ENCODE results near the gene ACOXL.

The ACOXL gene

DNA sequence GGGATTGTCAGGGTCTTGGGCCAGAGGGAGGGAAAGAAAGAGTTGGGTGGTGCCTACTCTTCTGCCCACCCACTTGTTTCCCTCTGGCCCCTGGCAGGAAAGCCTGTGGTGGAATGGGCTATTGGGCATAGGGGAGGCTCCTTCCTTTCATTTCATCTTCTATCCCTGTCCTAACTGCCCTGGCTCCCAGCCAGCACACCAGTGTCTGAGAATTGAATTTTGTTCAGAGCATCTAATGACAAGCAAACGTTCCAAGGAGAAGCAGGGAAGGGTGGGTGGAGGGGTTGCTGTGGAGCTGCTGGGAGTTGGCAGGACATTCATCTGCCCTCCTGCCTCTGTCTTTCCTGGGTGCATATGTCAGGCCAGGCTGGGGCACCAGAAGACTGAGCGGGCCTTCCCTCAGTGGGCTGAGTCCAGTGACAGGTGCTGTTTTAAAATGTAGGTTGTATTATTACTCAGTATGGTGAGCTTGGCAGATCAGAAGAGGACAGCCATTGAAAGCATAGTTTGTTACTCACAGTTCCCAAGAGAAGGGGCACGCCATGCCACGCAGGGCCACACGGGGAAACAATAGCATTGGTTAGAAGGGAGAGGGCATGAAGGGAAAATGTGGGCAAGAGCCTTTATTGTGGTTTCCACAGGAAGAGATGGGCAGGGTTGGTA lies 171.9 kb downstream of the ACOXL start:
- no peak for DNase-seq (ENCODE audit: extremely low read depth, insufficient read length)
- TF ChIP-seq, protein P1, sequence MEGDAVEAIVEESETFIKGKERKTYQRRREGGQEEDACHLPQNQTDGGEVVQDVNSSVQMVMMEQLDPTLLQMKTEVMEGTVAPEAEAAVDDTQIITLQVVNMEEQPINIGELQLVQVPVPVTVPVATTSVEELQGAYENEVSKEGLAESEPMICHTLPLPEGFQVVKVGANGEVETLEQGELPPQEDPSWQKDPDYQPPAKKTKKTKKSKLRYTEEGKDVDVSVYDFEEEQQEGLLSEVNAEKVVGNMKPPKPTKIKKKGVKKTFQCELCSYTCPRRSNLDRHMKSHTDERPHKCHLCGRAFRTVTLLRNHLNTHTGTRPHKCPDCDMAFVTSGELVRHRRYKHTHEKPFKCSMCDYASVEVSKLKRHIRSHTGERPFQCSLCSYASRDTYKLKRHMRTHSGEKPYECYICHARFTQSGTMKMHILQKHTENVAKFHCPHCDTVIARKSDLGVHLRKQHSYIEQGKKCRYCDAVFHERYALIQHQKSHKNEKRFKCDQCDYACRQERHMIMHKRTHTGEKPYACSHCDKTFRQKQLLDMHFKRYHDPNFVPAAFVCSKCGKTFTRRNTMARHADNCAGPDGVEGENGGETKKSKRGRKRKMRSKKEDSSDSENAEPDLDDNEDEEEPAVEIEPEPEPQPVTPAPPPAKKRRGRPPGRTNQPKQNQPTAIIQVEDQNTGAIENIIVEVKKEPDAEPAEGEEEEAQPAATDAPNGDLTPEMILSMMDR (IDR thresholded peaks at IDR 0.05; ENCODE audit: insufficient read depth, low read length, poor library complexity, severe bottlenecking) = no peak
- no peak overlapping the region for H3K4me3 ChIP-seq (replicated peaks; ENCODE audit: low read depth, low read length)

DNA sequence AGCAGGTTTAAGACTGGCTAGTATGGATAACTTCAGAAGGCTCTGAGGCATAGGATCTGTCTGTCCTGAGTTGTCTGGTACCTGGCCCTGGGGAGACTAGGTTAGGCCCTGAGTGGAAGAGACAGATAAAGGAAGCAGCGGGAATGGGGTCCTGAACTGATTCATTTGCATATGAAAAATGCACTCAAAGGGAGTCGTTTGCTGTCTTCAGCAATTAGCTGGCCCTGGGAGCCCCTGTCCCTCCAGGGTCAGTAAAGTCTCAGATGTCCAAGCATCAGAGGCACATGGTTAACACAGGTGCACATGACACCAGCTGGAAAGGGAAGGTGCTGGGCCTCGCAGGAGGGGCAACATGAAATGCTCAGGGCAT lies 172.4 kb downstream of the ACOXL start:
- Histone ChIP-seq H3K36me3 (ENCODE audit: control insufficient read depth, insufficient read depth, low read length) (no peaks in the 10 kb centered on the region), H3K27me3 (replicated peaks; ENCODE audit: control insufficient read depth, insufficient read depth, low read length) (no peaks in the 10 kb centered on the region; the same call in 1 of the 2 replicates), H3K4me3 (replicated peaks; ENCODE audit: low read depth, low read length) (no peak overlapping the region)
- TF ChIP-seq, protein P1 (IDR thresholded peaks at IDR 0.05; ENCODE audit: insufficient read depth, low read length, poor library complexity, severe bottlenecking) = no peak
- no peak for DNase-seq (ENCODE audit: extremely low read depth, insufficient read length)

More for the DNA sequence above, 171.9 kb downstream of the ACOXL start:
- no peaks in the 10 kb centered on the region; the same call in 1 of the 2 replicates for H3K27me3 ChIP-seq (replicated peaks; ENCODE audit: control insufficient read depth, insufficient read depth, low read length)
- H3K36me3 ChIP-seq (ENCODE audit: control insufficient read depth, insufficient read depth, low read length) = no peaks in the 10 kb centered on the region

DNA sequence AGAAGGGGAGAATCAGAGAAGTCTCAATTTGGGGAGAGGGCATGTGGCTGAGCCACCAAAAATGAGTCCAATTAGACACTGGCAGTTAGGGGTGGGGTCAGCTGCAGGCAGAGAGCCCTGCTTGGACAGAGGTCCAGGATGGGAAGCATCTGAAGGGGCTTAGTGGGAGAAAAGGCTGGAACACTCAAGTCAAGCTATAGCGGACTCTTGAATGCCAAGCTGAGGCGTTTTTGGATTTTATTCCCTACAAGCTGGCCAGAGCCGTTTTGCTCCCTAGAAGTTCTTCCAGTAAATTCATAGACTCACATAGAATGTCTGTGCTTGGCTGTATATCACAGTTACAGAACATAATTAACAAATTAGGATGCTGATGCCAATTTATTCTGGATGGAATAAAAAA lies 172.8 kb downstream of the ACOXL start:
- TF ChIP-seq, protein P1 (IDR thresholded peaks at IDR 0.05; ENCODE audit: insufficient read depth, low read length, poor library complexity, severe bottlenecking) = no peak
- no peak overlapping the region for H3K4me3 ChIP-seq (replicated peaks; ENCODE audit: low read depth, low read length)
- no peaks in the 10 kb centered on the region for H3K36me3 ChIP-seq (ENCODE audit: control insufficient read depth, insufficient read depth, low read length)
- DNase-seq (ENCODE audit: extremely low read depth, insufficient read length) = no peak
- H3K27me3 ChIP-seq (replicated peaks; ENCODE audit: control insufficient read depth, insufficient read depth, low read length) = no peaks in the 10 kb centered on the region; the same call in 1 of the 2 replicates

DNA sequence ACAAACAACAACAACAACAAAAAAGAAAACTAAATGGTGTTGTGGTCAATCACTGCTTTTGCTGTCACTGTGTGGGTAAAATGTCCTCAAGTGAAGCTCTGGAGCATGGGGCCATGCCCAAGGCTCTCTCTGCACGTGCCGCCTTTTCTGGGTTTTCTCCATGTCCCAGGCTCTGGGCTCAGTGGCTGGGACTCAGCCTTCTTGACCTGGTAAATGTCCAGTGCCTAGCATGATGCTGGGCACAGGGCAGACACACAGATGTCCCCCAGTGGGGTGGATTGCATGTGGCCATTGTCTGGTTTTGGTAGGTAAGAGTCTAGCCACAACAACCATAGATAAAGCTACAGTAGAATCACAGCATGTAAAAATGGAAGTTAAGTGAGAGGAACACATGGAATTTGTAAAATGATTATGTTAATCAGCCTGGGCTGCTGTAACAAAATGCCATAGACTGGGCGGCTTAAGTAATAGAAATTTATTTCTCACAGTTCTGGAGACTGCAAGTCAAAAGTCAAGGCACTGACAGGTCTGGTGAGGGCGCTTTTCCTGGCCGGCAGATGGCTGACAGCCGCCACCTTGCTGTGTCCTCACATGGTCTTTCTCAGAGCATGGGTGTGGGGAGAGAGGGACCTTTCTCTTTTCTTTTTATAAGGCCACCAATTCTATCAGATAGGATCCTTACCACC lies 174.4 kb downstream of the ACOXL start:
- TF ChIP-seq, protein P1 (IDR thresholded peaks at IDR 0.05; ENCODE audit: insufficient read depth, low read length, poor library complexity, severe bottlenecking) = no peak
- no peaks in the 10 kb centered on the region; the same call in 1 of the 2 replicates for H3K27me3 ChIP-seq (replicated peaks; ENCODE audit: control insufficient read depth, insufficient read depth, low read length)
- no peak for DNase-seq (ENCODE audit: extremely low read depth, insufficient read length)
- no peak overlapping the region for H3K4me3 ChIP-seq (replicated peaks; ENCODE audit: low read depth, low read length)
- no peaks in the 10 kb centered on the region for H3K36me3 ChIP-seq (ENCODE audit: control insufficient read depth, insufficient read depth, low read length)

DNA sequence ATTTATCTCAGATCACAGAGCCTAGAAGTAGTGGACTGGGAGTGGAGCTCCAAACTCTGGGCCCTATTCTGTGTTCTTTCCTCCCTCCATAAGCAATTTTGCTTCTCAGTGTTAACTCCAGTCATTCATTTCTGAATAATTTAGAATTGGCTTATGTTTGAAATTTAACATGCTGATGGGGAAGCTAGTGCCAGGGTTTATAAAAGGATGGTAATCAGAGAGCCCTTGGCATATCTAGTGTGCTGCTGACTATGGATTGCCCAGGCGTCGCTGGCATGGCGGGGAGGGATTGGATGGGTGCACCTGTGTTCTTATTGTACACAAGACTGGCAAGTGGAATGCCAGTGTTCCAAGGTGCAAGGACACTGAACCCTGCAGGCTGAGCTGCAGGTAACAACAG lies 177.1 kb downstream of the ACOXL start:
- no peak overlapping the region for H3K4me3 ChIP-seq (replicated peaks; ENCODE audit: low read depth, low read length)
- no peaks in the 10 kb centered on the region for H3K36me3 ChIP-seq (ENCODE audit: control insufficient read depth, insufficient read depth, low read length)
- H3K27me3 ChIP-seq (replicated peaks; ENCODE audit: control insufficient read depth, insufficient read depth, low read length) = no peaks in the 10 kb centered on the region; the same call in 1 of the 2 replicates
- TF ChIP-seq, protein P1 (IDR thresholded peaks at IDR 0.05; ENCODE audit: insufficient read depth, low read length, poor library complexity, severe bottlenecking) = no peak
- DNase-seq (ENCODE audit: extremely low read depth, insufficient read length) = no peak

Data from GM06990 (cell line).